ENCODE data around the gene GOLGA8B.

- TF ChIP-seq POLR2A (IDR thresholded peaks at IDR 0.05) (no peak), CTCF (IDR thresholded peaks at IDR 0.05) (no peak)
Observed at GRCh38 chr15:34621675-34622074, 38.2 kb upstream of the GOLGA8B start.
